Smooth muscle cell (in vitro differentiated cells): Measurements from ENCODE around the gene ZNF319. TPM values are rescaled to one million over a fixed set of nuclear protein-coding genes. Genes with fewer than 3 reads are reported as not detected.

ENCODE experiments used
- DNase-seq: peaks from one replicate; lab custom pipeline; 2025; ENCODE audit not compliant: unreplicated experiment; lab: John Stamatoyannopoulos, UW
- H2AFZ ChIP-seq: fragments of 200-600 bp; sonication (generic); 2 replicates; pipeline ENCODE4 v1.6.0; 2016; ENCODE audit warnings: antibody characterized with exemption, low read depth, mild to moderate bottlenecking
- H3F3A ChIP-seq: fragments of 200-600 bp; sonication (generic); 2 replicates; pipeline ENCODE4 v1.6.0; 2017; ENCODE audit warnings: antibody characterized with exemption, low read depth
- H3K27ac ChIP-seq: fragments of 200-600 bp; sonication (generic); 2 replicates; pipeline ENCODE4 v1.5.1; 2016; ENCODE audit warnings: low read depth, mild to moderate bottlenecking
- H3K27me3 ChIP-seq: fragments of 200-600 bp; sonication (generic); 2 replicates; pipeline ENCODE4 v1.6.1; 2016; ENCODE audit warnings: low read depth, mild to moderate bottlenecking
- H3K36me3 ChIP-seq: fragments of 200-600 bp; sonication (generic); 2 replicates; pipeline ENCODE4 v1.5.1; 2016; ENCODE audit warnings: low read depth
- H3K4me1 ChIP-seq: fragments of 200-600 bp; sonication (generic); 2 replicates; pipeline ENCODE4 v1.5.1; 2016; ENCODE audit warnings: low read depth
- H3K4me2 ChIP-seq: fragments of 200-600 bp; sonication (generic); 2 replicates; pipeline ENCODE4 v1.6.0; 2016; ENCODE audit warnings: mild to moderate bottlenecking
- H3K4me3 ChIP-seq: fragments of 200-600 bp; sonication (generic); 2 replicates; pipeline ENCODE4 v1.5.1; 2016; ENCODE audit warnings: mild to moderate bottlenecking
- H3K79me2 ChIP-seq: fragments of 200-600 bp; sonication (generic); 2 replicates; pipeline ENCODE4 v1.6.0; 2016; ENCODE audit warnings: low read depth, mild to moderate bottlenecking
- H3K9ac ChIP-seq: fragments of 200-600 bp; sonication (generic); 2 replicates; pipeline ENCODE4 v1.6.0; 2016; ENCODE audit warnings: low read depth
- H3K9me3 ChIP-seq: fragments of 200-600 bp; sonication (generic); replicated peaks from 2 replicates; pipeline ENCODE4 v1.5.1; 2016; ENCODE audit warnings: low read depth
- H4K20me1 ChIP-seq: fragments of 200-600 bp; sonication (generic); 2 replicates; pipeline ENCODE4 v1.6.0; 2016; ENCODE audit warnings: low read depth
- WGBS: methylation state at CpG from one replicate; pipeline ENCODE4 v1.1.7; 2016; ENCODE audit warnings: low lambda C conversion rate; 5-methylcytosine and 5-hydroxymethylcytosine counted together
- polyA plus RNA-seq: library from polyadenylated mRNA; unstranded; fragments of >200 nt; fragmentation: Nextera tagmentation; extraction: Ambion mirVana; gene quantifications from 2 replicates; pipeline ENCODE4 v1.2.1, GENCODE V29; 2016
- total RNA-seq: library from RNA; depleted of rRNA; stranded (reverse); fragments of >200 nt; gene quantifications from 2 replicates; pipeline ENCODE4 v1.2.3, GENCODE V29; 2014
- TF ChIP-seq, protein P1 (sequence below): fragments of 200-600 bp; sonication (generic); IDR thresholded peaks from 2 replicates; pipeline ENCODE4 v1.5.1; 2017; ENCODE audit warnings: borderline replicate concordance, mild to moderate bottlenecking, antibody characterized with exemption; ENCODE audit not compliant: insufficient read depth, poor library complexity, severe bottlenecking

The ZNF319 gene
- total and polyA plus RNA-seq, 2 experiments from 2014 or later = 3.1 to 4.0 TPM

DNA sequence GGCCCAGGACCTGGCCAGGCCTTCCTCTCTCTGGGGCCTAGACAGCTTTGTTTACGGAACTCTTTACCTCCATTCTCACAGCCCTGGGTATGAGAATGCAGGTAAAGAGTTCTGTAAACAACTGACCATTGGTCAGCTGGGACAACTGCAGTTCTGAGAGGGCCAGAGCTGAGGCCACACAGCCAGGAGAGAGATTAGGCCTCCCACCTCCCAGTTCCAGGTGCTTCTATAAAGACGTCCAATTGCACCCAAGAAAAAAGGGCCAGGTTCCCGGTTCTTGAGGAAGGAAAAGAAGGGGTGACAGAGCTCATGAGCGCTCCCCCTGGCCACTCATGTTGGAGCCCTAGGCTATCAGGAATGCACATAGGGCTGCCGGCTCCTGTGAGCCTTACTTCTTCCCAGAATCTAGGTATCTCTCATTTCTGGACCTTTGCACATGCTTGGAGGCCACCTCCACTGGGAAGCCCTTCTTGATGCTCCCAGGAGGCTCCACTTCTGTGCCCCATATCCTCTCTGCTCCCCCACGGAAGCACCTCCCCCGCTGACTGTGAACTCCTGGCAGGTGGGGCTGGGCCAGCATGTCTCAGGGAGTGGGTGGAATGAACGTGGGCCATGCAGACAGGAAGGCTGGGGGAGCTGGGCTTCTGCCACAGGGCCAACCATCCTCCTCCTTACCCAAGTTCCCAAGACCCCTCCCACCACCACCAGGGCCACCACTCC, 42.6 kb downstream of the ZNF319 start:
- Histone ChIP-seq H4K20me1 (no peaks in the 10 kb centered on the region), H3K4me3 (no peak overlapping the region), H3F3A (no peaks in the 10 kb centered on the region), H3K27me3 (no peaks in the 10 kb centered on the region), H3K9ac (no peak overlapping the region), H3K36me3 (no peaks in the 10 kb centered on the region), H3K79me2 (no peaks in the 10 kb centered on the region), H2AFZ (no peak overlapping the region), H3K4me1 (no peaks in the 10 kb centered on the region), H3K27ac (no peak overlapping the region), H3K9me3 (no peaks in the 10 kb centered on the region), H3K4me2 (no peak overlapping the region)
- TF ChIP-seq, protein P1, sequence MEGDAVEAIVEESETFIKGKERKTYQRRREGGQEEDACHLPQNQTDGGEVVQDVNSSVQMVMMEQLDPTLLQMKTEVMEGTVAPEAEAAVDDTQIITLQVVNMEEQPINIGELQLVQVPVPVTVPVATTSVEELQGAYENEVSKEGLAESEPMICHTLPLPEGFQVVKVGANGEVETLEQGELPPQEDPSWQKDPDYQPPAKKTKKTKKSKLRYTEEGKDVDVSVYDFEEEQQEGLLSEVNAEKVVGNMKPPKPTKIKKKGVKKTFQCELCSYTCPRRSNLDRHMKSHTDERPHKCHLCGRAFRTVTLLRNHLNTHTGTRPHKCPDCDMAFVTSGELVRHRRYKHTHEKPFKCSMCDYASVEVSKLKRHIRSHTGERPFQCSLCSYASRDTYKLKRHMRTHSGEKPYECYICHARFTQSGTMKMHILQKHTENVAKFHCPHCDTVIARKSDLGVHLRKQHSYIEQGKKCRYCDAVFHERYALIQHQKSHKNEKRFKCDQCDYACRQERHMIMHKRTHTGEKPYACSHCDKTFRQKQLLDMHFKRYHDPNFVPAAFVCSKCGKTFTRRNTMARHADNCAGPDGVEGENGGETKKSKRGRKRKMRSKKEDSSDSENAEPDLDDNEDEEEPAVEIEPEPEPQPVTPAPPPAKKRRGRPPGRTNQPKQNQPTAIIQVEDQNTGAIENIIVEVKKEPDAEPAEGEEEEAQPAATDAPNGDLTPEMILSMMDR = no peak
- 80% methylated on average over 8 of the region's 8 CpGs for WGBS
- DNase-seq = no peak

DNA sequence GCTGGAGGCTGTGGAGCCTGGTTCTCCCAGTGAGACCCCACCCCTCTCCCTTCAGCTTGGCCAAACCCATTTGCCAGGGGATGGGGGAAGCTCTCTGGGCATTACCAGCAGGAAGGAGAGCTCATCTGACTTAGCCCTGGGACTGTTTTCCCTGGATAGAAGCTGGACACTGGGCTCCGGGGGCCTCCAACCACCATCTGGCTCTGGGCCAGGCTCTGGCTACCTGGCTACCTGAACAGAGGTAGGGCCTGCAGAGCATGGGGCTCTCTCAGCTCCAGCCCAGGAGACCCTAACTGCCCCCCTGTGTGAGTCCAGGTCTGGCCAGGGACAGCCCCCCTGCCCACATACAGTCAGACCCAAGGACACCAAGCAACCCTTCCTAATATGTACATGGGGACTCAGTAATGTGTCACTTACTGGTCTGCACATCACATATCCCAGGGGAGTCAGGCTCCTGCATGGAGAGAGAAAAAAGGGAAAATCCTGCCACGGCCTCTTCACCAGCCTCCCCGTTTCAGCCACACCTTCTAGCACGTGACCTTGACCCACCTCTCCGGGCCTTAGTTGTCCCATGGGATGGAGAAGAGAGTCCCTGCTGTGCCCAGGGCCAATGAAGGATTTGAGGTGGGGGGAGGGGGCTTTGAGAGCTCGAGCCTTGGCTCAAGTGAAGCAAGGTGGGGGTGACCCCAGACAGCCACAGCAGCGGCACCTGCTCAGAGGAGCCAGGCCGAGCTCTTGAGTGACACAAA, 43.4 kb downstream of the ZNF319 start:
- H2AFZ ChIP-seq = no peak overlapping the region
- no peak overlapping the region for H3K4me2 ChIP-seq
- no peak overlapping the region for H3K27ac ChIP-seq
- no peak overlapping the region for H3K9ac ChIP-seq
- no peaks in the 10 kb centered on the region for H3K4me1 ChIP-seq
- no peaks in the 10 kb centered on the region for H3F3A ChIP-seq
- no peaks in the 10 kb centered on the region for H3K79me2 ChIP-seq
- 84% methylated on average over 8 of the region's 8 CpGs for WGBS
- no peaks in the 10 kb centered on the region for H3K27me3 ChIP-seq
- no peak overlapping the region for H3K4me3 ChIP-seq
- DNase-seq = no peak
- TF ChIP-seq, protein P1 = no peak
- no peaks in the 10 kb centered on the region for H3K36me3 ChIP-seq
- no peaks in the 10 kb centered on the region for H4K20me1 ChIP-seq
- no peaks in the 10 kb centered on the region for H3K9me3 ChIP-seq

DNA sequence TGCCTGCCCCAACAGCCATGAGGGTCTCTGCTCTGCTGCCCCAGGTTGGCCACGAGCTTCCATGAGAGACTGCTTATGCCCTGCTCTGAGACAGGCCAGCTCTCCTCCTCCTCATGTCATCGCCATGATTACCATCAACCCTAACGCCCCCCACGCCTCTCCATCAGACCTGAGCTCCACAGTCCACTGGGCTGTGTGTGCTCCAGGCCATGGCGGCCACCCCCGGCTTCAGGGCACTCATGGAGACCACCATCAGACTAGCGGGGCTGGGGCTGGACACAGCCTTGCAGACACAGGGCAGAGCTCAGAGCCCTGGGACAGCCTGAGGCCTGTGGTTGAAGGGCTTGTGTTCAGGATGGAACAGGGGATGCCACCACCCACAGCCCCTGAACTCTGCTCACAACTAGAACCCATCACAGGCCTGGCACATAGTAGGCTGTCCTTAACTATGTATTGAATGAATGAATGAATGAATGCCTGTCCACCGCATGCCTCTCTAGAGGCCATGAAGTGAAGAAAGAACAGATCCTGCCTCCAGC, 44.1 kb downstream of the ZNF319 start:
- 92% methylated on average over 8 of the region's 8 CpGs for WGBS
- no peak for DNase-seq
- Histone ChIP-seq H3K9ac (no peak overlapping the region), H3K27ac (no peak overlapping the region), H3K4me3 (no peak overlapping the region), H4K20me1 (no peaks in the 10 kb centered on the region), H3K36me3 (no peaks in the 10 kb centered on the region), H3K79me2 (no peaks in the 10 kb centered on the region), H2AFZ (no peak overlapping the region), H3K27me3 (no peaks in the 10 kb centered on the region), H3K4me2 (no peak overlapping the region), H3K9me3 (no peaks in the 10 kb centered on the region), H3K4me1 (no peaks in the 10 kb centered on the region), H3F3A (no peaks in the 10 kb centered on the region)
- TF ChIP-seq, protein P1 = no peak
